ENCODE data around the gene ANO1. TPM values are rescaled to one million over a fixed set of nuclear protein-coding genes. Genes with fewer than 3 reads are reported as not detected.

The ANO1 gene
- total and polyA plus RNA-seq, 12 donors = 0.67 to 6.7 (median 2.2) TPM

GRCh38 chr11:70082829-70083228 is 4.7 kb downstream of the ANO1 start:
- intact Hi-C loops (cut with DNase I) = no loop called here
- H3K27ac ChIP-seq = no peak overlapping the region
- 78 to 82% (median 80%) methylated on average over 4 of the region's 4 CpGs for WGBS, 4 donors

GRCh38 chr11:70084046-70084984 is 6.2 kb downstream of the ANO1 start:
- Histone ChIP-seq H3K27ac (no peak overlapping the region), H3K4me3 (no peak overlapping the region), H3K9me3 (replicated peaks in 1 of 3) (no peaks in the 10 kb centered on the region), H3K36me3 (replicated peaks in 1 of 2) (no peaks in the 10 kb centered on the region), H3K4me1 (replicated peaks in 1 of 2) (no peaks in the 10 kb centered on the region), H3K27me3 (peaks cover 8% of the 10 kb centered on the region)
- no peak for TF ChIP-seq POLR2A (IDR thresholded peaks at IDR 0.05)
- TF ChIP-seq CTCF (IDR thresholded peaks at IDR 0.05) = no peak
- intact Hi-C loops (cut with DNase I) = no loop called here
- no peak for DNase-seq
- 80 to 90% (median 86%) methylated on average over 9 to 15 of the region's 15 CpGs for WGBS, 4 donors

More at GRCh38 chr11:70082829-70083228, 4.7 kb downstream of the ANO1 start:
- TF ChIP-seq POLR2A (IDR thresholded peaks at IDR 0.05) (no peak), CTCF (IDR thresholded peaks at IDR 0.05) (no peak)
- H3K4me1 ChIP-seq (replicated peaks in 1 of 2) = no peaks in the 10 kb centered on the region
- no peaks in the 10 kb centered on the region for H3K36me3 ChIP-seq (replicated peaks in 1 of 2)
- H3K4me3 ChIP-seq = no peak overlapping the region
- no peaks in the 10 kb centered on the region for H3K9me3 ChIP-seq (replicated peaks in 1 of 3)
- peaks cover 17% of the 10 kb centered on the region for H3K27me3 ChIP-seq
- no peak for DNase-seq

GRCh38 chr11:70085815-70086769 is 8.0 kb downstream of the ANO1 start:
- Histone ChIP-seq H3K9me3 (replicated peaks in 1 of 3) (no peaks in the 10 kb centered on the region), H3K4me3 (no peak overlapping the region), H3K36me3 (replicated peaks in 1 of 2) (no peaks in the 10 kb centered on the region), H3K4me1 (replicated peaks in 1 of 2) (no peaks in the 10 kb centered on the region), H3K27ac (no peak overlapping the region), H3K27me3 (no peaks in the 10 kb centered on the region)
- no peak for TF ChIP-seq POLR2A (IDR thresholded peaks at IDR 0.05)
- no peak for TF ChIP-seq CTCF (IDR thresholded peaks at IDR 0.05)
- DNase-seq = no peak
- 65 to 80% (median 77%) methylated on average over 12 to 30 of the region's 30 CpGs for WGBS, 4 donors
- intact Hi-C loops (cut with DNase I) = no loop called here
